Measurements from ENCODE around the gene VAMP8.

- TF ChIP-seq EZH2phosphoT487 (IDR thresholded peaks at IDR 0.05; ENCODE audit: insufficient read depth, low read depth) (no peak), EZH2 (IDR thresholded peaks at IDR 0.05; ENCODE audit: insufficient read depth, poor library complexity, severe bottlenecking) (no peak)
Measured at GRCh38 chr2:85558160-85558559, 19.2 kb upstream of the VAMP8 start.

All from GM23248 (cell line).